KBM-7 (cell line): Measurements from ENCODE around the gene UBN2.
"Not testable (repeated sequence)": the region's sequence is repeated elsewhere in the genome, so short reads cannot be mapped to it uniquely, and the experiment has no call there.

ENCODE experiments used
- DNase-seq: peaks from one replicate; pipeline ENCODE4 v3.0.0-alpha.2; 2015
- in situ Hi-C: fragments of 300-500 bp; cut with MboI; formaldehyde crosslinking; loops from 2 replicates; pipeline ENCODE4 v1.14.3; 2020; ENCODE audit warnings: low sequenced_read_pairs, low pct_unique_long_range_greater_than_20kb, mixed read lengths

The UBN2 gene

GRCh38 chr7:139286144-139286543, 55.1 kb downstream of the UBN2 start:
- no peak for DNase-seq
- in situ Hi-C loops, result no loop called here

DNA sequence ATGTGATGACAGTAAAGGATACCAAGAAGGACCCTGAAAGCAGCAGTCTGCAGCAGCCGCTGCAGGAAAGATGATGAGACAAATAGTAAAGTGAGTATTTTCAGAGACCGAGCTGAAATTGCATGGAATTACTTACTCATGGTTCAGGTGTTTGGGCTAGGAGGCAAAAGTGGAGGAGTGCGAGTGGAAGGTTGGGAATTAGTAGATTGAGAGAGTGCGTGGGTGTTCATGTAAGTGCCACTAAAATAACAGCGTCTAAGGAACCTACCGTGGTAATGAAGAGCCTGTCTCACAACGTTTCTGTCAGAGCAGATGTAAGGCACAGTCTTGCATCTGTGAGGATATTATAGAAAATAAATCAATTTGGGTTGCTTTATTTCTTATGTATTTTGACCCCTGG, 61.8 kb downstream of the UBN2 start:
- in situ Hi-C loops, result no loop called here
- no peak for DNase-seq

DNA sequence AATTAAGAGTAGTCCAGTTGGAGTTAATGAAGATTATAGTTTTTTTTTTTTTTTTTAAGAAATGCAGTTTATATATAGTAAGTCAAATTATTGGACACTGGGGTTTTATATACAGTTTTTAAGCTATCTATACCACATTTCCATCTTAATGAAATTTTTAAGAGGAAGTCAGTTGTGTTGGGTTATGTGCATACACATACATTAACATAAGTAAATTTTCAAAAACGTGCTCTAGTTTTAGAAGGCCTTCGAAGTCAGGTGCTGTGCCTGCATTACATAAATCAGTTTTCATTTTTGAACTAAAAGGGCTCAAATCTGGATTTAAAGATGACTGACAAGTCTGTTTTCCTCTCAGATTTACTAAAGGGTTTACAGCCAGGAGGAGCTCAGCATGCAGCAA, 62.5 kb downstream of the UBN2 start:
- in situ Hi-C loops, result no loop called here
- no peak for DNase-seq

DNA sequence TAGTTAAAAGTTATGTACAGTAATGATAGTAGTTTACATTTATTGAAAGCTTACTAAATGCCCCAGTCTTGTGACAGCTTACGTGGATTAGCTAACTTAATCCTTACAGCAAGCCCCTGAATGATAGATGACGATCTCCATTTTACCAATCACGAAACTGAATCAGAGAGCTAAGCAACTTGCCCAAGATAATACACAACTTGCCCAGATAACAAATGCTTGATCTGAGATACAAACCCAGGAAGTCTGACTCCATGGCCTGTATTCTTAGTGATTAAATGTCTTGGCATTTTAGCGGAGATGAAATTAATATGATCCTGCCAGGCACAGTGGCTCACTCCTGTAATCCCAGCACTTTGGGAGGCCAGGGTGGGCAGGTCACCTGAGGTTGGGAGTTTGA, 63.2 kb downstream of the UBN2 start:
- DNase-seq, result no peak
- in situ Hi-C loops, result no loop called here

- in situ Hi-C loops, result no loop called here
- DNase-seq, result no peak
These were observed 64.0 kb downstream of the UBN2 start for GRCh38 chr7:139294951-139295575.

- in situ Hi-C loops, result no loop called here
- no peak for DNase-seq
These were observed 66.8 kb downstream of the UBN2 start for GRCh38 chr7:139297795-139298194.

DNA sequence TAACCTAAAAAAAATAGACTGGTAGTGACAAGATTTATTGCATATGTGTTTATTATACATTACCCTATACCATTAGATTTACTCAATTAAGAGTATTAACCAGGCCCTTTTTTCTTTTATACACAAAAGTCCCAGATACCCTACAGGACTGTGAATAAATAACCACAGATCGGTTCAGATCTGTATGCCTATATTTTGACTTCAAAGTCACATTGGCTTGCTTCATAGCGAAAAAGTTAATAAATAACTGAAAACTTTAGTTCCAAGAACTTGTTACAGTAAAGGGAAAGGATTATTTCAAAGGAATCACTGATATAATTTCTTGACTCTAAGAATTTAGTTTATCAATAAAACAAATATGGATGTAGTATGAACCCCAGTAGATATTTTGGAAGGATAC, 68.3 kb downstream of the UBN2 start:
- in situ Hi-C loops, result no loop called here
- no peak for DNase-seq

DNA sequence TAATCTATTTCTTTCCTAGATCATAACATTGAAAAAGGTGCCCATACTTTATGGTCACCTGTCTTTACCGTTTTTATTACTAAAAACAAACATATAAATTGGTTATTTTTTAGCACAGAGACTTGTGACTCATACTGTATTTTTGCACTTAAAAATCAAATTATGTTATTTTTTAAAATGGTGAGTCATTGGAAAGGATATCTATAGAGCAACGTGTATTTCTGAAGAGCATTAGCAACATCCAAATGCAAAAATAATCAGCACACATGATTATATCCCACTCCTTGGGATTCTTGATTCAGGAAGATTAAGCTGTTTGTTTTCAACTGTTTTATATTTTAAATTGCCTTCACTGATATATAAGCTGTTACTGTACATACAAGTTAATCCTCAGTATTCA, 69.4 kb downstream of the UBN2 start:
- no peak for DNase-seq
- in situ Hi-C loops, result no loop called here

DNA sequence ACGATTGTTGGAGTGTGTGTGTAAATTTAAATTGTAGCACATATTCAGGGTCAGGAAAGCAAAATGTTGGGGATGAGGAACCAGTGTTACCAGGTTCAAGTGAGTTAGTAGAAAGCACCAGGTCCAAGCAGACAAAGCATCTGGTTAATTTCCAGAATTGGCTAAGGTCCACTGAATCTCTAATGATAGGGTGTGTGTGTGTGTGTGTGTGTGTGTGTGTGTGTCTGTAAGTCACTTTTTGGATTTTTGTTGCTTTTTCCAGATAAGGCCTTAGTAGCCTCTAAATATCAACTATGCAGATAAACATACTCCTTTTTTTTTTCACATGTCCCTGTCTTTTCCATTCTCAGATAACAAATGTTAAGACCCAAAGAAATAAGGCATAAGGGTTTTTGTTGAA, 73.5 kb downstream of the UBN2 start:
- in situ Hi-C loops, result no loop called here
- no peak for DNase-seq

GRCh38 chr7:139317939-139318505, 87.0 kb downstream of the UBN2 start:
- DNase-seq, result peak; percentile 78
- in situ Hi-C loops, result no loop called here

GRCh38 chr7:139321071-139321745, 90.2 kb downstream of the UBN2 start:
- in situ Hi-C loops, result no loop called here
- peak; percentile 35 for DNase-seq

- DNase-seq, in situ Hi-C loops: not testable (repeated sequence)
These were observed 93.7 kb downstream of the UBN2 start for GRCh38 chr7:139324709-139325108.

- in situ Hi-C loops, result no loop called here
- no peak for DNase-seq
These were observed 97.3 kb downstream of the UBN2 start for GRCh38 chr7:139328375-139328774.

GRCh38 chr7:139329119-139329518, 98.1 kb downstream of the UBN2 start:
- in situ Hi-C loops, result no loop called here
- no peak for DNase-seq

DNA sequence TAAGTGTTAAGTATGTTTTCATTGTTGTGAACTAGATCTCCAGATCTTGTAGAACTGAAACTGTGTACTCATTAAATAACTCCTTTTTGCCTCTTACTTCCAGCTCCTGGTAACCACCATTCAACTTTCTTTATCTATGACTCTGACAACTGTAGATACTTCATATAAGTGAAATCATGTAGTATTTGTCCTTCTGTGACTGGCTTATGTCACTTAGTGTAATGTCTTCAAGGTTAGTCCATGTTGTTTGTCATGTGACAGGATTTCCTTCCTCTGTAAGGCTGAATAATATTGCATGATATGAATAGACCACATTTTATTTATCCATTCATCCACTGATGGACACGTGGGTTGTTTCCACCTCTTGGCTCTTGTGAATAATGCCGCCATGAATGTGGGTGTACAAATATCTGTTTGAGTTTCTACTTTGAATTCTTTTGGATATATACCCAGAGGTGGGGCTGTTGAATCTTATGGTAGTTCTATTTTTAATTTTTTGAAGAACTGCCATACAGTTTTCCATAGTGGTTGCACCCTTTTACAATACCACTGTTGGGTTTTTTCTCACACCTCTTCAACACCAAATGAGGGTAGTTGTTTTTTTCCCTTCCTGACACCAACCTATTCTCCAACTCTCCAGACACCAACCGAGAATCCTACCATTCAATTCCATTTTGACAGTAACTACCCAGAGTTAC, 99.4 kb downstream of the UBN2 start:
- no peak for DNase-seq
- in situ Hi-C loops, result no loop called here

- no peak for DNase-seq
- in situ Hi-C loops, result no loop called here
These were observed 101.8 kb downstream of the UBN2 start for GRCh38 chr7:139332697-139333359.

- in situ Hi-C loops, DNase-seq: not testable (repeated sequence)
These were observed 102.4 kb downstream of the UBN2 start for GRCh38 chr7:139333443-139333842.

- DNase-seq, result no peak
- in situ Hi-C loops, result no loop called here
These were observed 103.5 kb downstream of the UBN2 start for GRCh38 chr7:139334399-139335150.

DNA sequence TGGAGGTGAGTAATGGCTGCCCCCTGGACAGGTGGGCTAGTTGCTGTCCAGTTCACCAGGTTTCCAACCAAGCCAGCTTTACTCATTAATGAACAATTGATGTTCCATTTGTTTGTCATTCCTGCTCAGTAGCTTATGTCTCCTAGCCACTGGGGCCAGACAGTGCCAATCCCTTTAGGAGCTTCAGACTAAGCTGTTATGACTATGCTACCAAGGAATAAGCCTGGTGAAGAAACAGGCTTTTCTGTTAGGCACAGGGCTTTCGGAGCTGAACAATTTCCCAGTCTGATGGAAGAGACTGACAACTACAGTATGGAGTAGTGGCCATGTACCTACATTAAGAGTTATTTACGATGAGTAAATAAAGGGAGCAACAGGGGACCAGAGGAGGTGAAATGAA, 108.0 kb downstream of the UBN2 start:
- in situ Hi-C loops, result no loop called here
- DNase-seq, result no peak
